Erythroblast (primary cell): ENCODE results near the gene ACVR1.

Experiments
- DNase-seq, 2 experiments: peaks; one replicate each; lab custom pipeline; 2025; lab: John Stamatoyannopoulos, UW
- GATA1 ChIP-seq: IDR thresholded peaks from 2 replicates; pipeline ENCODE4 v1.6.1; 2011; ENCODE audit warnings: low read depth, mild to moderate bottlenecking, control low read depth, low read length, moderate library complexity
- POLR2A ChIP-seq: IDR thresholded peaks from 2 replicates; pipeline ENCODE4 v1.6.1; 2011; ENCODE audit warnings: mild to moderate bottlenecking, low read length

The ACVR1 gene

GRCh38 chr2:157800838-157801495 is 75.2 kb downstream of the ACVR1 start:
- DNase-seq = no peak
- no peak for TF ChIP-seq GATA1
- no peak for TF ChIP-seq POLR2A

GRCh38 chr2:157793053-157793612 is 83.0 kb downstream of the ACVR1 start:
- no peak for TF ChIP-seq GATA1
- no peak for DNase-seq

GRCh38 chr2:157792335-157793052 is 83.6 kb downstream of the ACVR1 start:
- peak in 1 of 2 experiments; percentile 38 for DNase-seq
- TF ChIP-seq POLR2A (no peak), GATA1 (no peak)

- no peak for TF ChIP-seq POLR2A
- TF ChIP-seq GATA1 = no peak
- DNase-seq = no peak
Observed at GRCh38 chr2:157790780-157791179, 85.3 kb downstream of the ACVR1 start.

- TF ChIP-seq POLR2A (no peak), GATA1 (no peak)
- no peak for DNase-seq
Observed at GRCh38 chr2:157789933-157790511, 86.1 kb downstream of the ACVR1 start.

- no peak for DNase-seq
- TF ChIP-seq GATA1 (no peak), POLR2A (no peak)
Observed at GRCh38 chr2:157789256-157789655, 86.9 kb downstream of the ACVR1 start.

- DNase-seq = no peak
- no peak for TF ChIP-seq GATA1
- TF ChIP-seq POLR2A = no peak
Observed at GRCh38 chr2:157788201-157788600, 87.9 kb downstream of the ACVR1 start.

GRCh38 chr2:157787364-157787938 is 88.7 kb downstream of the ACVR1 start:
- DNase-seq = no peak
- TF ChIP-seq GATA1 (no peak), POLR2A (no peak)

GRCh38 chr2:157786663-157787363 is 89.3 kb downstream of the ACVR1 start:
- TF ChIP-seq POLR2A (no peak), GATA1 (no peak)
- DNase-seq = peak; percentile 85 to 90

GRCh38 chr2:157785866-157786662 is 90.1 kb downstream of the ACVR1 start:
- peak in 1 of 2 experiments; percentile 53 for DNase-seq
- TF ChIP-seq GATA1 (no peak), POLR2A (no peak)

GRCh38 chr2:157785200-157785599 is 90.9 kb downstream of the ACVR1 start:
- no peak for DNase-seq
- TF ChIP-seq POLR2A = no peak
- no peak for TF ChIP-seq GATA1

GRCh38 chr2:157784823-157785175 is 91.3 kb downstream of the ACVR1 start:
- TF ChIP-seq POLR2A (no peak), GATA1 (no peak)
- no peak for DNase-seq
